Measurements from ENCODE around the gene OPCML.

Gene OPCML

GRCh38 chr11:133291780-133292179 lies 240.5 kb downstream of the OPCML start:
- no peak for DNase-seq (ENCODE audit: low read depth)

GRCh38 chr11:133285359-133285758 lies 246.9 kb downstream of the OPCML start:
- DNase-seq (ENCODE audit: low read depth), result no peak

- no peak for DNase-seq (ENCODE audit: low read depth)
Observed at GRCh38 chr11:133284156-133284555, 248.1 kb downstream of the OPCML start.

- DNase-seq (ENCODE audit: low read depth), result no peak
Observed at GRCh38 chr11:133277886-133278285, 254.4 kb downstream of the OPCML start.

- DNase-seq (ENCODE audit: low read depth), result no peak
Observed at GRCh38 chr11:133271871-133272776, 260.2 kb downstream of the OPCML start.

GRCh38 chr11:133271206-133271605 lies 261.1 kb downstream of the OPCML start:
- no peak for DNase-seq (ENCODE audit: low read depth)

- DNase-seq (ENCODE audit: low read depth), result no peak
Observed at GRCh38 chr11:133269267-133269666, 263.0 kb downstream of the OPCML start.

GRCh38 chr11:133266986-133267385 lies 265.3 kb downstream of the OPCML start:
- no peak for DNase-seq (ENCODE audit: low read depth)

GRCh38 chr11:133265530-133266035 lies 266.7 kb downstream of the OPCML start:
- no peak for DNase-seq (ENCODE audit: low read depth)

GRCh38 chr11:133263332-133263731 lies 269.0 kb downstream of the OPCML start:
- no peak for DNase-seq (ENCODE audit: low read depth)

- DNase-seq (ENCODE audit: low read depth), result no peak
Observed at GRCh38 chr11:133258751-133259150, 273.6 kb downstream of the OPCML start.

GRCh38 chr11:133254601-133255000 lies 277.7 kb downstream of the OPCML start:
- DNase-seq (ENCODE audit: low read depth), result no peak

- DNase-seq (ENCODE audit: low read depth), result no peak
Observed at GRCh38 chr11:133253570-133253969, 278.7 kb downstream of the OPCML start.

- DNase-seq (ENCODE audit: low read depth), result no peak
Observed at GRCh38 chr11:133251841-133252240, 280.5 kb downstream of the OPCML start.

- DNase-seq (ENCODE audit: low read depth), result no peak
Observed at GRCh38 chr11:133249530-133249929, 282.8 kb downstream of the OPCML start.

- no peak for DNase-seq (ENCODE audit: low read depth)
Observed at GRCh38 chr11:133249065-133249464, 283.2 kb downstream of the OPCML start.

GRCh38 chr11:133243832-133244231 lies 288.5 kb downstream of the OPCML start:
- DNase-seq (ENCODE audit: low read depth), result no peak

GRCh38 chr11:133240908-133241655 lies 291.2 kb downstream of the OPCML start:
- no peak for DNase-seq (ENCODE audit: low read depth)

GRCh38 chr11:133239575-133239974 lies 292.7 kb downstream of the OPCML start:
- DNase-seq (ENCODE audit: low read depth), result no peak

- no peak for DNase-seq (ENCODE audit: low read depth)
Observed at GRCh38 chr11:133238495-133238894, 293.8 kb downstream of the OPCML start.

- no peak for DNase-seq (ENCODE audit: low read depth)
Observed at GRCh38 chr11:133238027-133238426, 294.3 kb downstream of the OPCML start.

GRCh38 chr11:133235381-133235780 lies 296.9 kb downstream of the OPCML start:
- DNase-seq (ENCODE audit: low read depth), result no peak

- DNase-seq (ENCODE audit: low read depth), result no peak
Observed at GRCh38 chr11:133234883-133235282, 297.4 kb downstream of the OPCML start.

Measured in HS-5 (cell line).